GM19324 (cell line): ENCODE results near the gene PLD3.
"Not testable (repeated sequence)": the region's sequence is repeated elsewhere in the genome, so short reads cannot be mapped to it uniquely, and the experiment has no call there.

ENCODE experiments used
- ATAC-seq: cut with Tn5 transposase; IDR thresholded peaks from one replicate; pipeline ENCODE4 v1.9.1; 2021; ENCODE audit warnings: mild to moderate bottlenecking, moderate library complexity; ENCODE audit not compliant: unreplicated experiment, low FRiP score

The PLD3 gene

DNA sequence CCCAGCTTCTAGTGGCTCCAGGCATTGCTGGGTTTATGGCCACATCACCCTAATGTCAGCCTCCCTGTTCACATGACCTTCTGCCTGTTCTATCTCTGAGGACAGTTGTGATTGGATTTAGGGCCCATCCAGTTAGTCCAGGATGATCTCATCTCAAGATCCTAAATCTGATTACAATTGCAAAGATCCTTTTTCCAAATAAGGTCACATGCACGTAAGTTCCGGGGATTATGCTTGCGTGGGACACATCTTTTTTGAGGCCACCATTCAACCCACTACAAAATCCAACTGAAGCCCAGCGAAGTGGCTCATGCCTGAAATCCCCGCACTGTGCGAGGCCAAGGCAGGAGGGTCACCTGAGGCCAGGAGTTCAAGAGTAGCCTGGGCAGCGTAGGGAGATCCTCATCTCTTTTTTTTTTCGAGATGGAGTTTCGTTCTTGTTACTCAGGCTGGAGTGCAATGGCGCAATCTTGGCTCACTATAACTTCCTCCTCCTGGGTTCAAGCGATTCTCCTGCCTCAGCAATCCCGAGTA is 12.3 kb downstream of the PLD3 start:
- no peak for ATAC-seq

DNA sequence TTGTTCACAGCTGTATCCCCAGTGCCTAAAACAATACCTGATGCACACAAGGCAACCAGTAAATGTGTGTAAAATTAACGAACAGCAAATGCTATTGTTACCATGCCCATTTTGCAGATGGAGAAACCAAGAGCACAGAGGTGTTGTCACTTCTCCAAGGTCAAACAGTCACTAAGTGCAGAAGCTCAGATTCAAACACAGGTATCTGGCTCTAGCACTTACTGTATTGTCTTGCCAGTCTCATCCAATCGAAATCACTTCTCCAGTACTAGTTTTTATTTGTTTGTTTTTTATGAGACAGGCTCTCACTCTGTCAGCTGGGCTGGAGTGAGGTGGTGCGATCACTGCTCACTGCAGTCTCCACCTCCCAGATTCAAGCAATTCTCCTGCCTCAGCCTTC is 13.7 kb downstream of the PLD3 start:
- no peak for ATAC-seq

DNA sequence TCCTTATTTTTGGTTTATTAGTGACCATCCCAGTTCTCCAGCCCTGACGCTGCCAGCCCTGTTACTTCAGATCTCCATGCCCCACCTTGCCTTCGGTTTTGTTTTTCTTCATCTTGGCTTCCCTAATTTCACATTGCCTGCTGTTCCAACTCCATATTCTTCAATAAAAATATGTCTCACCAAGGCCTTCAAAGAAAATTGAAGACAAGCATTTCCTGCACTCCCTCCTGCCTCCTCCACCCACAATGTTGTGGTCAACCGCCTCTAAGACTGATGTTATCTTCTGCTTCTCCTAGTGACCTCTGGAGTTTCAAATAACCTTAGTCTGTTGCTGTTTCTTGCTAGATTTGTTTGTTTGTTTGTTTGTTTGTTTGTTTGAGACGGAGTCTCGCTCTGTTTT is 14.6 kb downstream of the PLD3 start:
- ATAC-seq, result no peak

DNA sequence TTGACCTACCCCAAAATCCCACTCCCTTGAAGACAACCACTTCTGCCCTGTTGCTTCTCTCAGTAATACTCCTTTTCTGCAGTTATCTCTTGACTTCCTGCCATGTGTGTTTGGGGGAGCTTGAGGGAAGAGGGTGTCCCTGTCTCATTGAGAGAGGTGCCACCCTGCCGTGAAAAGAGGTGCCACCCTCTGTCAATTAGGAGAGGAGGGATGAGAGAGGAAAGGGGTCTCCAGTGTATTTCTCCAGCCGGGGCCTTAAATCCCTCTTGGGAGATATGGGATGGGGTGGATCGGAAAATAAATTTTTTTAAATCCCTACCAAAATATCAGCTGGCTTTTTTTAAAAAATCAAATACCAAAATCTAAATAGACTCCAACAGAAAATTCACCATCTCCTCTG is 16.5 kb downstream of the PLD3 start:
- ATAC-seq, result no peak

DNA sequence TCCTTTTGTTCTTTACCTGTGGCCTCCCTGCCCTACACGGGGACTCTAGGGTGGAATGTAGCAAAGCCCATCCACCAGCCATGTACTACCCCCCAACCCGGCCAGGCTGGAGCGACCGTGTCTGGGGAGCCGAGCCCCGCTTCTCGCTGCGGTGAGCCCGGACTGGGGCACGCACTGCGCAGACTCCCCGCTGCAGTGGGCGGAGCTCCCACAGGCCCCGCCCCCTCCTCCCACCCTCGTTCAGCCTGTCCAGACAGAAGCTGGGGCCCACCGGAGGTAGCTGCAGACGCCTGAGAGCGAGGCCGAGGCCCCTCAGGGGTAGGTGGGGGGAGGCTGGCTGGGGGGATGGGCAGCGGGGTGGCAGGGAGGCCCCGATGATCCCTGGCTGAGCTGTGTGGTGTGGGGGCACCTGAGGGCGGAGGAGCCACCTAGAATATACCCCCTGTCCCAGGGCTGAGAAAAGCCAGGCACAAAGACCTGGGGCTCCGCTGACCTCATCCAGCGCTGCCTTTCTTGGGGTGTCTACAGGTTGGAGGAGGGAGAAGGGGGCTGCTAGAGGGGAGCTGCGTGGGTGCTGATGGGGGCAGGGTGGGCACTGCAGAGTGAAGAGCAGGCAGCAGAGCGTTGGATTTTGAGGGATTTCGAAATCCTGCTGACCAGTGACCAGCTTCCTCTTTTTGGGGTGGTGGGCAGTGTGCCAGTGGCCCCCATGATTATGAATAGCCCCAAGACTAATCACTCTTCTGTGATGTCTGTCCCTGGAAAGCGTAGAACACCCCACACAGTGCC is 17.3 kb downstream of the PLD3 start:
- no peak for ATAC-seq

DNA sequence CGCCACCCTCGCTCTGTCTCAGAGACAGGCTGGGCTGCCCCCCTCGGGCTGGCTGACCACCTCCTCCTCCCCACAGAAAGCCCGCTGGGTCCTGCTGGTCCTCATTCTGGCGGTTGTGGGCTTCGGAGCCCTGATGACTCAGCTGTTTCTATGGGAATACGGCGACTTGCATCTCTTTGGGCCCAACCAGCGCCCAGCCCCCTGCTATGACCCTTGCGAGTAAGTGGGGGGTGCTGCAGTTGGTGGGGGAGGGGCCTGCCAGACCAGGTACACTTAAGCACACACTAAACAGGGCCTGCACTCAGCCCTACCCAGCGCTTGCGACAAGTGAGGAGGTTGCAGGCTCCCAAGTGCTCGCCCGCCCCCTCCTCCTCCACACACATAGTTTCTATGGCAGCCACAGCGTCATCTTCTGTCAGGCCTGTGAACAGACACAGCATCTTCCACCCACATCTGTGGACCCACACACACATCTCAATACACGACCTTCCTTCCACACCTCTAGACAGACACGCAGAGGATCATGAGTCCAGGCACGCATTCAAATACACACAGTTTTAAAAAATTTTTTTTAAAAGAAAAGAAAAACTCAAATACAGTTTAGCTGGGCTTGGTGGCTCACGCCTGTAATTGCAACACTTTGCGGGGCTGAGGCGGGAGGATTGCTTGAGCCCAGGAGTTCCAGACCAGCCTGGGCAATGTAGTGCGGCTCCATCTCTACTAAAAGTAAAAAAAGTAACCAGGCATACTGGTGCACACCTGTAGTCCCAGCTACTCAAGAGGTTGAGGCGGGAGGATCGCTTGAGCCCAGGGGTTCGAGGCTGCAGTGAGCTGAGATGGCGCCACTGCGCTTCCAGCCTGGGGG is 18.4 kb downstream of the PLD3 start:
- ATAC-seq, result no peak

DNA sequence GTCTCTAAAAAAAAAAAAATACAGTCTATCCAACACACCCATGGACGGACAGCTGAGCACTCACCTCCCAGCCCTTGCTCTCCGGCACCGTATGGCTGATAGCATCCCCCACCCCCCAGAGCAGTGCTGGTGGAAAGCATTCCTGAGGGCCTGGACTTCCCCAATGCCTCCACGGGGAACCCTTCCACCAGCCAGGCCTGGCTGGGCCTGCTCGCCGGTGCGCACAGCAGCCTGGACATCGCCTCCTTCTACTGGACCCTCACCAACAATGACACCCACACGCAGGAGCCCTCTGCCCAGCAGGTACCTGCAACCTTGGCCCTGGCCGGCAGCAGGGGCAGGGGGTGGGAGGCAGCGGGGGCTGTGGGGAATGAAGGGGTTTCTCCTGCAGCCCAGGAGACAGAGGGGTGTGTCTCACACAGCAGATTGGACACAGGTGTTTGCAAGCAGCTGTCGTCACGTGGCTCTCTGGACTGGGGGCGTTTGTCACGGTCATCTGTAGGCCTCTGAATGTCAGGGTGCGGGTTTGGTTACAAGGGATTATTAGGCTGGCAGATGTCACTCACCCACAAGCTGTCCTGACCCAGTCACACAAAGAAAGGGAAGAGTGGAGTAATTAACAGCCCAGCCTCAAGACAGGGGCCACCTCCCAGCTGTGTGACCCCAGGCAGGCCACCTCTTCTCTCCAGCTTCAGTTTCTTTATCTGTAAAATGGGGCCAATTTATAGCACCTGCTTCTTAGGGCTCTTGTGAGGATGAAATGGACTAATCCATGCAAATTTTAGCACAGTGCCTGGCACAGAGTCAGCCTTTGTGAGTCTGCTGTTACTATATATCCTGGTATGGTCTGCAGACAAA is 19.3 kb downstream of the PLD3 start:
- ATAC-seq, result no peak

DNA sequence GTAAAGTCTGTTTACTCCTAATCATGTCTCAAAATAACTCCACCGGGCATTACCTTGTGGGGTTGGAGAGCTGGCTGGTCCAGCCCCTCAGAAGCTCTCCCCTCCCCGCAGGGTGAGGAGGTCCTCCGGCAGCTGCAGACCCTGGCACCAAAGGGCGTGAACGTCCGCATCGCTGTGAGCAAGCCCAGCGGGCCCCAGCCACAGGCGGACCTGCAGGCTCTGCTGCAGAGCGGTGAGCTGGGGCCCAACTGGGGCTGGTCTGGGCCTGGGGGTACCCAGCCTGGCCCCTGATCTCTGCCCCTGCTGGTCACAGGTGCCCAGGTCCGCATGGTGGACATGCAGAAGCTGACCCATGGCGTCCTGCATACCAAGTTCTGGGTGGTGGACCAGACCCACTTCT is 21.3 kb downstream of the PLD3 start:
- no peak for ATAC-seq

DNA sequence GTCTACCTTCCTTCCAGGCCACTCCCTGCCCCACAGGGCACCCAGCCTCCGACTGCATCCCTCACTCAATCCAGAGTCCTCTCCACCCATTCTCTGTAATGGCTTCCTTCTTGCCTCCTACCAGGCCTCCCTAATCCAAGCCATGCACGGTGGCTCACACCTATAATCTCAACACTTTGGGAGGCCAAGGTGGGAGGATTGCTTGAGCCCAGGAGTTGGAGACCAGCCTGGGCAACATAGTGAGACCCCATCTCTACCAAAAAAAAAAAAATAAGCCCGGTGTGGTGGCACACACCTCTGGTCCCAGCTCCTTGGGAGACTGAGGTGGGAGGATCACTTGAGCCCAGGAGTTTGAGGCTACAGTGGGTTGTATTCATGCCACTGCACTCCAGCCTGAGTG is 21.8 kb downstream of the PLD3 start:
- not testable (repeated sequence) for ATAC-seq

DNA sequence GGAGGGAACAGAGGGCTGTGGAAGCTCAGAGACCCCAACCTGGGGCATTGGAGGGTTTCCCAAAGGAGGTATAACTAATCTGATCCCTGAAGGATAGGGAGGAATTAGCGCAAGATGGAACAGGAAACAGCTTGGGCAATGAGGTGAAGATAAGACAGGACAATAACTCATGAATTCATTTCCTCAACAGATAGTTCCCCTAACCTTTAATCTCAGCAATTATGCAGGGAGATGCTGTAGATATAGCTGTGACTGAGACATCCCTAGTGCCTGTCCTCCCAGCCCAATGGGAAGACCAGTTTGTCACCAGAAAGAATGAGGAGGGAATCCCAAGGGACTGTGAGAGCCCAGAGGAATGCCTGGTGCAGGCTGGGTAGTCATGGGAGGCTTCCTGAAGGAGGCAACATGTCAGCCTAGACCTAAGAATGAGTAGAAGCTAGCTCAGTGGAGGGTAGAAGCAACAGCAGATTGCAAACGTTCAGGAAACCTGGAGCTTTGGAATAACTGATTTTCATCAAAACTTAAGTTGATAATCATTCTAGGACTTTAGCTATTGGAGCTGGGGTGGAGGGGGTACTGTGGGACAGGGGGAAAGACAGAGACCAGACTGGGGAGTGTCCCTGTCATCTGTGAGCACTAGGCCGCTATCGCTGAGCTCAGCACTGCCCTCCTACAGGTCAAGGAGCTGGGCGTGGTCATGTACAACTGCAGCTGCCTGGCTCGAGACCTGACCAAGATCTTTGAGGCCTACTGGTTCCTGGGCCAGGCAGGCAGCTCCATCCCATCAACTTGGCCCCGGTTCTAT is 22.7 kb downstream of the PLD3 start:
- ATAC-seq, result no peak

DNA sequence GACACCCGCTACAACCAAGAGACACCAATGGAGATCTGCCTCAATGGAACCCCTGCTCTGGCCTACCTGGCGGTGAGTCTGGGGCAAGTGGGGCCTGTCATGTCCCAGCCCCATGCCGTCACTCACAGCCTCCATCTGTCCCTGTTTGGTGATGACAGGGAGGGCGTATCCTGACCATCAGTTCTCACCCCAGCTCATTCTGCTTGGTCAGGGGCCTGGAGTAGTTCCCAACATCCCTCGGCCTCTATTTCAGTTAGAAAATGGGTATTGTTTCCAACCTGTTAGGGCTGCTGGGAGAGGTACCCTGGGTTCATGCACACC is 23.3 kb downstream of the PLD3 start:
- no peak for ATAC-seq

DNA sequence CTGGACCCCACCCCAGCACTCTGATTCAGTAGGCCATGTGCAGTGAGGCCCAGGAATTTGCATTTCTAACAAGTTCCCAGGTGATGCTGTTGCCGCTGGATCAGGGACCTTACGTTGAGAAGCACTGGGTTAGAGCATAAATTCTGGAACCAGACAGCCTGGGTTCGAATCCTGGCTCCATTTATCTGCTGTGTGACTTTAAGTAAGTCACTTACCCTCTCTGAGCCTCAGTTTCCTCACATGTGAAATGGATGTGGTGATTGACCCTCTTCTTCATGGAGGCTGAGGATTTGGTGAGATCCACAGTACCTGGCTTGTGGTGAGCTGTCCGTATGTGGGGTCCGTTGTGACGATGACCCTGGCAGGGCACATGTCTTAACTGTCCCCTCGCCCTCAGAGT is 25.6 kb downstream of the PLD3 start:
- no peak for ATAC-seq

DNA sequence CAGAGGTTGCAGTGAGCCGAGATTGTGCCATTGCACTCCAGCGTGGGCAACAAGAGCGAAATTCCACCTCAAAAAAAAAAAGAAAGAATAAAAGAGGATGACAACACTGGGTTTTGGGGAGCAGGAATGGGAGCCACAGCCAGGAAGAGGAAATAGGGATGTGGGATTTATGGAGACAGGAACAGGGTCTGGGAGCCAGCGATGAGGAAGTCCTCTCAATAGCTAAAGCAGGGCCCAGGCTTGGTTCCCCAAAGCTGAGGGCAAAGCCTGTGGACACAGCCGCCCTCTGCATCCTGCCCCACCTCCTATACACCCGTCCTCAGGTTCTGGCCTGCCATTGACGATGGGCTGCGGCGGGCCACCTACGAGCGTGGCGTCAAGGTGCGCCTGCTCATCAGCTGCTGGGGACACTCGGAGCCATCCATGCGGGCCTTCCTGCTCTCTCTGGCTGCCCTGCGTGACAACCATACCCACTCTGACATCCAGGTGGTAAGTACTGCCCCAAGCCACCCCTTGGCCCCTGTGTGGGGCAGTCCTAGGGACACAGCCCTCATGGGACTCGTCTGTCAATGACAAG is 27.9 kb downstream of the PLD3 start:
- ATAC-seq, result no peak

DNA sequence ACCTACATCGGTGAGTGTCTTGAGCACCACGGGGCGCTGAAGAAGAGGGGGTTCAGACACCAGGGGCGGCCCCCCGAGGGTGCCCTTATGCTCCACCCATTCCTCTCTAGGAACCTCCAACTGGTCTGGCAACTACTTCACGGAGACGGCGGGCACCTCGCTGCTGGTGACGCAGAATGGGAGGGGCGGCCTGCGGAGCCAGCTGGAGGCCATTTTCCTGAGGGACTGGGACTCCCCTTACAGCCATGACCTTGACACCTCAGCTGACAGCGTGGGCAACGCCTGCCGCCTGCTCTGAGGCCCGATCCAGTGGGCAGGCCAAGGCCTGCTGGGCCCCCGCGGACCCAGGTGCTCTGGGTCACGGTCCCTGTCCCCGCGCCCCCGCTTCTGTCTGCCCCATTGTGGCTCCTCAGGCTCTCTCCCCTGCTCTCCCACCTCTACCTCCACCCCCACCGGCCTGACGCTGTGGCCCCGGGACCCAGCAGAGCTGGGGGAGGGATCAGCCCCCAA is 29.4 kb downstream of the PLD3 start:
- ATAC-seq, result no peak

DNA sequence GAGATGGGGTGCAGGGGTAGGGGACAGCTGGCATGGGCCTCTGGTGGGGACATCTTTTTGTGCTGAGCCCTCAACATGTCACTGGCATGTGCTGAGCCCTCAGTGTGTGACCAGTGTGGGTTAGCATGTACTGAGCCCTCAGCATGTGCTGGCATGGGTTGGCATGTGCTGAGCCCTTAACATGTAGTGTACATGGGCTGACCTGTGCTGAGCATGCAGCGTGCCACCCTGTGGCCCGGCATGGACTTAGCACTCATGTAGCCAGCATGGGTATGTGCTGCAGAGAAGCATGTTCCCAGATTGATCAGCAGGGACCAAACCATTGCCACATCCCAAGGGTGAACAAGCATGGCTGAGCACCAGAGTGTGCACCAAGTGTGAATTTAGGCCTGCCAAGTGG is 30.0 kb downstream of the PLD3 start:
- ATAC-seq, result no peak

DNA sequence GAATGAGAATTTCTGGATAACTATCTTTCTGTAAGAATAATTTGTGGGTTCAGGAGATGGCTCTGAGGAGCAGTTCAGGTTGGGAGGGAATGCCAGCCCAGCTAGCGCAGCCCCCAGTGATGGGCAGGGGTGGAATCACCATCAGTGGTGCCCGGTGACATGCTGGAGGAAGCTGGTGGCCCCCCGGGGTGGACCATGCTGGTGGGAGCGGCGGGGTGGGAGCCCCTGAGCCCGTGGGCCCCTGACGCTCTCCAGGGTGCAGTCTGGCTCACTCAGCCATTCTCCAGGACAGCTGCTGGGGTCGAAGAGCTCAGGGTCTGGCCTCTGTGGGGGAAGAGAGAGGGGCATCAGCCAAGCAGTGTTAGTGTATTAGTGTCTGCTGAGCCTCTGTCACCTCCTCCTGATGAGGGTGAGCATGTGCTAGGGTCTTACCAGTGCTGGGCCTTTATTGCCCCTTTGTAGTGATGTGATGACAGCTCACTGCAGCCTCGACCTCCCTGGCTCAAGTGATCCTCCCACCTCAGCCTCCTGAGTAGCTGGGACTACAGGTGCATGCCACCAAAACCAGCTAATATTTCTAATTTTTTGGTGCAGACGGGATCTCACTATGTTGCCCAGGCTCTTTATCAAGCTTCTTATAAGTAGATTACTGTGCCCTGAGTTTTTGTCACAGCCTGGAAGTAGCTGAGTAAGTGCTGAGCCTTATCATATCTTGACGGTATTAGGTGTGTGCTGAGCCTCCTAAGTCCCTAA is 31.1 kb downstream of the PLD3 start:
- ATAC-seq, result no peak

DNA sequence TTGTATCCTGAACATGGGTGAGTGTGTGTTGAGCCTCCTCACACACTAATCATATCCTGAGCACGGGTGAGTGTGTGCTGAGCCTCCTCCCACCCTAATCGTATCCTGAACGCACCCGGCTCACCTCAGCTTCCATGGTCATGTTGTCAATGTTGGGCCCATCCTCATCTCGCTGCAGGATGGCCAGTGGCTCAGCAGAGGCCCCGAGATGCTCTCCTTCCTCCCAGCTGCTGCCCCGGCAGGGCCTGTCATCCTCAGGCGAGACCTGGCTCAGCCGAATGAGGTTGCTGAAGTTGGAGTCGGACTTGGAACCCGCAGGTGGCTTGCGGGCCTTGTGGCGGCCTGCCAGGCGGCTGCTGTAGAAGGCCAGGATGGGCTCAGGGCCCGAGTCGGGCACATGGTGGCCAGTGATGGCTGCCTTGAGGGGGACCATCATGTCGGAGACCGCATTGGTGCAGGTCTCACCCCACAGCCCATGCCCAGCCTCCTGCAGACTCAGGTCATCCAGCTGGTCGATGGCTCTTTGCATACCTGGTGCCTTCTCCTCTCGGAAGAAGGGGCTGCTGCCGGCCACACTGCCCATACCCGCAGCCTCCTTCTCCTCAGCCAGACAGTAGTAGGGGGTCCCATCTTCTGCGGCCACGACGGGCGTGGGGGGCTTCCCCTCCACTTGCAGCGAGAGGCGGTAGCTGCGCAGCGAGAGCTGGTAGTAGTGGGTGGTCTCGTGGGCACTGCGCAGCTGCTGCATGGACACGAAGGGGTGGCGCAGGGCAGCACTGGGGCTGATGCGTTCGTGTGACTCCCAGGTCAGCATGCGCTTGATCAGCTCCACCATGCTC is 31.9 kb downstream of the PLD3 start:
- no peak for ATAC-seq

DNA sequence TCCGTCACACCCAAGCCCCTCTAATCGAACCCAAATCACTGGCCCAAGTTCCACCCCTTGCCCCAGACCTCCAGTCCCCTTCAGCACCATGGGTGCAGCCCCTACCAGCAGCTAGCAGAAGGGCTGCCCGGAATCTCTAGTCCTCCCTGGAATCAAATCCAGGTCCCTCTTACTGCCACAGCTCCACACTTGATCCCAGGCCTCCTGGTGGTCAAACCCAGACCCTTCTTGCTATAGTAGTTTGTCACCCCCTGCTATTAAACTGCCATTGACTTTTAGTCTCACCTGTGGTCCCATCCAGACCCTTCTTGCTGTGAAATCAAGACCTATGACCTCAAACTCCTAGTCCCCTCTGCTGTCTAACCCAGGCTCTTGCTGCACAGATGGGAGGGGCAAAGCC is 32.8 kb downstream of the PLD3 start:
- no peak for ATAC-seq
